NCI-H2029 (cell line): ENCODE results near the gene ZNF419.
"Not testable (repeated sequence)": the region's sequence is repeated elsewhere in the genome, so short reads cannot be mapped to it uniquely, and the experiment has no call there.

Experiments
- DNase-seq: peaks from one replicate; lab custom pipeline; 2025; lab: John Stamatoyannopoulos, UW

ZNF419 gene

GRCh38 chr19:57487477-57488298, at the start of gene ZNF419:
ZNF419 (plus strand) TSS chr19:57487750; CDS start chr19:57487951, 201 bp downstream.
- peak; percentile 92 for DNase-seq

- DNase-seq = no peak
Measured at GRCh38 chr19:57437931-57438330, 49.6 kb upstream of the ZNF419 start.

GRCh38 chr19:57438925-57439324, 48.6 kb upstream of the ZNF419 start:
- DNase-seq = no peak

- no peak for DNase-seq
Measured at GRCh38 chr19:57441979-57442752, 45.4 kb upstream of the ZNF419 start.

GRCh38 chr19:57443121-57443696, 44.3 kb upstream of the ZNF419 start:
- DNase-seq = no peak

GRCh38 chr19:57452307-57452706, 35.2 kb upstream of the ZNF419 start:
- DNase-seq = no peak

- peak; percentile 2 for DNase-seq
Measured at GRCh38 chr19:57465680-57466381, 21.7 kb upstream of the ZNF419 start.

GRCh38 chr19:57466489-57466888, 21.1 kb upstream of the ZNF419 start:
- no peak for DNase-seq

GRCh38 chr19:57473646-57474045, 13.9 kb upstream of the ZNF419 start:
- DNase-seq = no peak

- DNase-seq = peak; percentile 93
Measured at GRCh38 chr19:57477191-57478008, 10.2 kb upstream of the ZNF419 start, which contains the start of gene ZNF772. ZNF772 (minus strand) TSS chr19:57477566; CDS start chr19:57477309, 257 bp downstream.

- DNase-seq = not testable (repeated sequence)
Measured at GRCh38 chr19:57488299-57488644, 722 bp downstream of the ZNF419 start.

GRCh38 chr19:57499332-57499679, 11.8 kb downstream of the ZNF419 start:
- DNase-seq = not testable (repeated sequence)

GRCh38 chr19:57499680-57500395, 12.3 kb downstream of the ZNF419 start, which contains the start of gene ZNF773:
ZNF773 (plus strand) TSS chr19:57499938; CDS start chr19:57500081, 143 bp downstream.
- peak; percentile 91 for DNase-seq

GRCh38 chr19:57500400-57500799, 12.8 kb downstream of the ZNF419 start:
- DNase-seq = not testable (repeated sequence)

GRCh38 chr19:57506163-57506562, 18.6 kb downstream of the ZNF419 start:
- no peak for DNase-seq

- DNase-seq = no peak
Measured at GRCh38 chr19:57511484-57511883, 23.9 kb downstream of the ZNF419 start.

GRCh38 chr19:57512845-57513244, 25.3 kb downstream of the ZNF419 start:
- no peak for DNase-seq

- DNase-seq = no peak
Measured at GRCh38 chr19:57515255-57515654, 27.7 kb downstream of the ZNF419 start.

- not testable (repeated sequence) for DNase-seq
Measured at GRCh38 chr19:57518021-57518420, 30.5 kb downstream of the ZNF419 start.

GRCh38 chr19:57527136-57527881, 39.8 kb downstream of the ZNF419 start, which contains the start of gene ZNF549:
ZNF549 (plus strand) TSS chr19:57527356; CDS start chr19:57527574, 218 bp downstream.
- DNase-seq = peak; percentile 95
